ENCODE results near the gene PRDX1.
"Not testable (repeated sequence)": the region's sequence is repeated elsewhere in the genome, so short reads cannot be mapped to it uniquely, and the experiment has no call there.

The PRDX1 gene

DNA sequence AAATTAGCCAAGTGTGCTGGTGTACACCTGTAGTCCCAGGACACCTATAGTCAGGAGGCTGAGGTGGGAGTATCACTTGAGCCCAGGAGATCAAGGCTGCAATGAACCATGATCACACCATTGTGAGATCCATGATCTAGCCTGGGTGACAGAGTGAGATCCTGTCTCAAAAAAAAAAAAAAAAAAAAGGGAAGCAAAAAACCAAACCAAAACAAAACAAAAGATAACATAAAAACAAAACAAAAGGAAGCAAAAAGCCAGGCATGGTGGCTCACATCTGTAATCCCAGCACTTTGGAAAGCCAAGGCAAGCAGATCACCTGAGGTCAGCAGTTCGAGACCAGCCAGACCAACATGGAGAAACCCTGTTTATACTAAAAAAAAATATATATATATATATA is 19.5 kb upstream of the PRDX1 start:
- TF ChIP-seq, protein P1, sequence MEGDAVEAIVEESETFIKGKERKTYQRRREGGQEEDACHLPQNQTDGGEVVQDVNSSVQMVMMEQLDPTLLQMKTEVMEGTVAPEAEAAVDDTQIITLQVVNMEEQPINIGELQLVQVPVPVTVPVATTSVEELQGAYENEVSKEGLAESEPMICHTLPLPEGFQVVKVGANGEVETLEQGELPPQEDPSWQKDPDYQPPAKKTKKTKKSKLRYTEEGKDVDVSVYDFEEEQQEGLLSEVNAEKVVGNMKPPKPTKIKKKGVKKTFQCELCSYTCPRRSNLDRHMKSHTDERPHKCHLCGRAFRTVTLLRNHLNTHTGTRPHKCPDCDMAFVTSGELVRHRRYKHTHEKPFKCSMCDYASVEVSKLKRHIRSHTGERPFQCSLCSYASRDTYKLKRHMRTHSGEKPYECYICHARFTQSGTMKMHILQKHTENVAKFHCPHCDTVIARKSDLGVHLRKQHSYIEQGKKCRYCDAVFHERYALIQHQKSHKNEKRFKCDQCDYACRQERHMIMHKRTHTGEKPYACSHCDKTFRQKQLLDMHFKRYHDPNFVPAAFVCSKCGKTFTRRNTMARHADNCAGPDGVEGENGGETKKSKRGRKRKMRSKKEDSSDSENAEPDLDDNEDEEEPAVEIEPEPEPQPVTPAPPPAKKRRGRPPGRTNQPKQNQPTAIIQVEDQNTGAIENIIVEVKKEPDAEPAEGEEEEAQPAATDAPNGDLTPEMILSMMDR (IDR thresholded peaks at IDR 0.05; ENCODE audit: low read depth, low read length): no peak
- no peak overlapping the region for H3K4me3 ChIP-seq (ENCODE audit: low read depth, low read length)
- DNase-seq (ENCODE audit: low read depth, low spot score): no peak
- in situ Hi-C loops (cut with HindIII; ENCODE audit: low sequenced_read_pairs): no loop called here

DNA sequence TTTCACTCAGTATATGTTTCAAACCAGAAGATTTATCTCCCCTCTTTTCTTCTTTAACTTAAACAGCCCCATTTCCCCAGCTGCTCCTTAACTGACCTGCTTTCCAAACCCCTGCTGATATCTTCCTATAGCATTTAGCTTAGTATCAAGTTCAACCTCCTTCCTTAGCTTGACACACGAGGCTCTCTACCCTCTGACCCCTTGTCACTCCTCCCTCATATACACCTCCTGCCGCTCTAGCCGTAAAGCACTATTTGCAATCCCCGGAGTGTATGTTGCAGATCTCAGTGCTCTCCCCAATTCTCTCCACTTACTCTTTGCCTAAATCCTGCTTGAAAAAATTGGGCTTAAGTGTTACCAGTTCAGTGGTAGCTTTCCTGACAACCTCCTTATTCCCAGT is 15.2 kb upstream of the PRDX1 start:
- TF ChIP-seq, protein P1 (IDR thresholded peaks at IDR 0.05; ENCODE audit: low read depth, low read length): no peak
- in situ Hi-C loops (cut with HindIII; ENCODE audit: low sequenced_read_pairs): no loop called here
- no peak for DNase-seq (ENCODE audit: low read depth, low spot score)
- H3K4me3 ChIP-seq (ENCODE audit: low read depth, low read length): no peak overlapping the region

DNA sequence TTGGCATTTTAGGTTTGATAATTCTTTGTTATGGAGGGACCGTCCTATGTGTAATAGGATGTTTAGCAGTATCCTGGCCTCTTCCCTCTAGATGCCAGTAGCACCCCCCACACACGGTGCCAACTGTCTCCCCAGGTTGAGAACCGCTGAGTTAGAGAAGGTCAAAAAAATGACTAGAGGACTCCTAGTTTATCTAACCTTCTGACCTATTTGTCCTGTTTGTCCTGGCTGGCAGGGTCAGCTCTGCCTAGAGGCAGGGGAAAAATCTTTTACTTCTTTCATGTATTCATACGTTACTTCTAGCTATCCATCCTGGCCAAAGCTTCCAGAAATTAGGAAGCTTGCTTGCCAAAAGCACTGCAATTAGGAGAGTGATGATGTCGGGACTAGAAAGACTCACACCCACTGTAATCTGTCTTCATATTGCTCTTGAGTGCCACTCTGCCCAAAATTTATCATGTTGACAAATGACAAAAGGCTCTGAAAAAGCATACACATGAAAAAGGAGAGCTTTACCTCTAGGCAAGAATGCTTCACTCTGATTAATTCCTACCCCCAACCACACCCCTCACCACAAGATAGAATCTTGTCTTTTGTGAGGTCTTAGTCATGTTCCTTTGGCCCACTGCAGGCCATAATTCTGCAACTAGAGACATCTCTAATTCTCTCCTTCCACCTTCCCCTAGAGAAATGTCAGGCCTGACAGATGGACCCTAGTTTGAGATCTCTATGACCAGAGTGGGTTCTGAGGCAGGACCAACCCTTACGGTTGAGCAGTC is 14.5 kb upstream of the PRDX1 start:
- DNase-seq (ENCODE audit: low read depth, low spot score): no peak
- H3K4me3 ChIP-seq (ENCODE audit: low read depth, low read length): no peak overlapping the region
- TF ChIP-seq, protein P1 (IDR thresholded peaks at IDR 0.05; ENCODE audit: low read depth, low read length): no peak
- in situ Hi-C loops (cut with HindIII; ENCODE audit: low sequenced_read_pairs): no loop called here

DNA sequence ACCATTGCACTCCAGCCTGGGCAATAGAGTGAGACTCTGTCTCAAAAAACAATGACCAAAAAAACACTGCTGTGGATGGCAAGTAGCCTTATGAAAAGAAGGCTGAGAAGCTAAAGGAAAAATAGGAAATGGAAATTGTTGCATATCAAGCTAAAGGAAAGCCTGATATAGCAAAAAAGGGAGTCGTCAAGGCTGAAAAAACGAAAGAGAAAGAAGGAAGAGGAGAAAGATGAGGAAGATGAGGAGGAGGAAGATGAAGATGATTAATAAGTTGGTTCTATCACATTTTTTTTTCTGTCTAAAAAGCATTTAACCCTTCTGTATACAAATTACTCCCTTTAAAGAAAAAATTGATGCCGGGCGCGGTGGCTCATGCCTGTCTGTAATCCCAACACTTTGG is 10.2 kb upstream of the PRDX1 start:
- DNase-seq (ENCODE audit: low read depth, low spot score): no peak
- TF ChIP-seq, protein P1 (IDR thresholded peaks at IDR 0.05; ENCODE audit: low read depth, low read length): no peak
- in situ Hi-C loops (cut with HindIII; ENCODE audit: low sequenced_read_pairs): no loop called here
- no peak overlapping the region for H3K4me3 ChIP-seq (ENCODE audit: low read depth, low read length)

DNA sequence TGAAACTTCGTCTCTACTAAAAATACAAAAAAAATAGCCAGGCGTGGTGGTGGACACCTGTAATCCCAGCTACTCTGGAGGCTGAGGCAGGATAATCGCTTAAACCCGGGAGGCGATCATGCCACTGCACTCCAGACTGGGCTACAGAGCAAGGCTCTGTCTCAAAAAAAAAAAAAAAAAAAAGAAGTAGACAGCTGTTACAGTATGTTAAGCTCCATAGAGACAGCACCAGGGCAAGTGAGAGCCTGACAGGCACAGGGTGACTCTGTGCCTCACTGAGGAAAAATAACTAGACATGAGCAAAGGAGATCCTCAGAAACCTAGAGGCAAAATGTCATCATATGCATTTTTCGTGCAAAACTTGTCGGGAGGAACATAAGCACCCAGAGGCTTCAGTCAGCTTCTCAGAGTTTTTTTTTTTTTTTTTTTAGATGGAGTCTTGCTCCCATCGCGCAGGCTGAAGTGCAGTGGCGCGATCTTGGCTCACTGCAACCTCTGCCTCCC is 9.0 kb upstream of the PRDX1 start:
- DNase-seq (ENCODE audit: low read depth, low spot score): no peak
- in situ Hi-C loops (cut with HindIII; ENCODE audit: low sequenced_read_pairs): no loop called here
- TF ChIP-seq, protein P1 (IDR thresholded peaks at IDR 0.05; ENCODE audit: low read depth, low read length): no peak

DNA sequence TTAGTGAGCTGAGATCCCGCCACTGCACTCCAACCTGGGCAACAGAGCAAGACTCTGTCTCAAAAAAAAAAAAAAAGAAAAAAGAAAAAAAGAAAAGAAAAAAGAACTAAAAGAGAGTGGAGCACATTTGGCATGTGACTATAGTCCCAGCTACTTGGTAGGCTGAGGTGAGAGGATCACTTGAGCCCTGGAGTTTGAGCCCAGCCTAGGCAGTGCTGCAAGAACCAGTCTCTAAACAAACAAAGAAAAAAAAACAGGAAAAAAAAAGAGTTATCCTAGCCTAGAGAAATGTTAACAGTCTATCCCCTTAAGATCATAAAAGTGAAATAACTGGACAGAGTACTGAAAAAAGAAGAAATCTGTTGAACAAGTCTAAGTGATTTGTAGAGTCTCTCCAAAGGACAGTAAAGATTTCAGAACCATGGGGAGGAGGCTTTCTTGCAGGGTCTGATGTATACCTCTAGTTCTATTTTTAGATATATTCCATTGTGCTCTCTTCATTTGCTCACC is 4.5 kb upstream of the PRDX1 start:
- DNase-seq (ENCODE audit: low read depth, low spot score): no peak
- TF ChIP-seq, protein P1 (IDR thresholded peaks at IDR 0.05; ENCODE audit: low read depth, low read length): no peak
- no peak overlapping the region for H3K4me3 ChIP-seq (ENCODE audit: low read depth, low read length)
- in situ Hi-C loops (cut with HindIII; ENCODE audit: low sequenced_read_pairs): no loop called here

More for the DNA sequence above, 9.0 kb upstream of the PRDX1 start:
- no peak overlapping the region for H3K4me3 ChIP-seq (ENCODE audit: low read depth, low read length)

DNA sequence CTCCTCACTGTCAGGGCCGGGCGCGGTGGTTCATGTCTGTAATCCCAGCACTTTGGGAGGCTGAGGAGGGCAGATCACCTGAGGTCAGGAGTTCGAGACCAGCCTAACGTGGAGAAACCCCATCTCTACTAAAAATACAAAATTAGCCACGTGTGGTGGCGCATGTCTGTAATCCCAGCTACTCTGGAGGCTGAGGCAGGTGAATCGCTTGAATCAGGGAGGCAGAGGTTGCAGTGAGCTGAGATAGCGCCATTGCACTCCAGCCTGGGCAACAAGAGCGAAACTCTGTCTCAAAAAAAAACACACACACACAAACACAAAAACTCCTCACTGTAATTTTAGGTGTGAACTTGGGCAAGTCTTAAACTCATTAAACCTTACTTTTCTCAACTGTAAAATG is 2.3 kb upstream of the PRDX1 start:
- H3K4me3 ChIP-seq (ENCODE audit: low read depth, low read length); in situ Hi-C loops (cut with HindIII; ENCODE audit: low sequenced_read_pairs); DNase-seq (ENCODE audit: low read depth, low spot score): not testable (repeated sequence)

DNA sequence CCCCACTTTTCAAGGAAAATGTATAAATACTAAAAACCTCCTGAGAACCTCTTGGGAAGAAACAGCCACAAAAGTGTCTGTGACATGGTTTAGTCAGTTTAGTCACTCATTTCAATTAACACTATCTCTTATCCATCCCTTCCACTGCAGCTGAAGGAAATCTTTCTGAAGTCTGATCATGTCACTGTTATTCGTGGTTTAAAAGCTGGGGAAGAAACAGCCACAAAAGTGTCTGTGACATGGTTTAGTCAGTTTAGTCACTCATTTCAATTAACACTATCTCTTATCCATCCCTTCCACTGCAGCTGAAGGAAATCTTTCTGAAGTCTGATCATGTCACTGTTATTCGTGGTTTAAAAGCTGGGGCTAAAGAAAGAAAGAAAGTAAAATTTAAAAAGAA is 1.8 kb upstream of the PRDX1 start:
- DNase-seq (ENCODE audit: low read depth, low spot score); H3K4me3 ChIP-seq (ENCODE audit: low read depth, low read length); in situ Hi-C loops (cut with HindIII; ENCODE audit: low sequenced_read_pairs): not testable (repeated sequence)

Data from astrocyte of the spinal cord (primary cell).